ENCODE results near the gene CCDC169.

CCDC169 gene

GRCh38 chr13:36244073-36244472 is 53.5 kb downstream of the CCDC169 start:
- no peak for DNase-seq (ENCODE audit: low read depth, low spot score)

DNA sequence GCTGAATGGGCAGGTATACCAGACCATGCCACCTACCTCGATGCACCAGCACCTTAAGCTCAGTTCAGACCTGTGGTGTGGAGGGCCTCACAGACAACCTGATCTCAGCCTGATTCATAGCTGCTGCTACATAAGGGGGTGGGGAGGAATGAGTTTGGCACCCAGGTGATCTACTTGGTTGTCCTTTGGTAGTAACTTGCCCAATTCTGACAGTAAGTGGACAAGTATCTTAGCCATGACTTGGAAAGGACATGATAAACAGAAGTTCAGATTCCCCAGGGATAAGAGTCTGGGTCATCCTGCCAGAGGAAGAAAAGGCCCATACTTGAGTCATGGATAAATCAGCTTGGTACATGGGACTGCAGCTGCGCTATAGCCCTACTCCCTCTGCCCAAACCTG is 54.9 kb downstream of the CCDC169 start:
- no peak for DNase-seq (ENCODE audit: low read depth, low spot score)

- DNase-seq (ENCODE audit: low read depth, low spot score) = no peak
Observed at GRCh38 chr13:36231236-36231635, 66.4 kb downstream of the CCDC169 start.

DNA sequence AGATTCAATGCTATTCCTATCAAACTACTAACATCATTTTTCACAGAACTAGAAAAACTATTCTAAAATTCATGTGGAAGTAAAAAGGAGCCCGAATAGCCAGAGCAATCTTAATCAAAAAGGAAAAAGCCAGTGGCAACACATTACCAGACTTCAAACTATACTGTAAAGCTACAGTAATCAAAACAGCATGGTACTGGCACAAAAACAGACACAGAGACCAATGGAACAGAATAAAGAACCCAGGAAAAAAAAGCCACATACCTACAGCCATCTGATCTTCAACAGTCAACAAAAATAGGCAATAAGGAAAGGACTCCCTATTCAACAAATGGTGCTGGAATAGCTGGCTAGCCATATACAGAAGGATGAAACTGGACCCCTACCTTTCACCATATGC is 72.9 kb downstream of the CCDC169 start:
- no peak for DNase-seq (ENCODE audit: low read depth, low spot score)

DNA sequence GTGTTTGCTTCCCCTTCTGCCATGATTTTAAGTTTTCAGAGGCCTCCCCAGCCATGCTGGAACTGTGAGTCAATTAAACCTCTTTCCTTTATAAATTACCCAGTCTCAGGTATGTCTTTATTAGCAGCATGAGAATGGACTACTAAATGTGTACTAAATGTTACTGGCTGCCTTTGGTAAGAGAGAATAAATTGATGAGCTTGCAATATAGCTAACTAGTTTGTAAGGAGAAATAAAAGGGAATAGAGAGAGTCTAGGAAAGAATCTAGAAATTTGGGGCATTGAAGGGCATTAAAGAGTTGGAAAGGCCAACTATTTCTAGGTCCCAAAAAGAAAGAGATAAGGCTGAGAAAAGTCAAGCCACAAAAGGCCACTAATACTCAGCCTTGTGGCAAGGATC is 77.7 kb downstream of the CCDC169 start:
- no peak for DNase-seq (ENCODE audit: low read depth, low spot score)

- DNase-seq (ENCODE audit: low read depth, low spot score) = no peak
Observed at GRCh38 chr13:36217456-36217855, 80.2 kb downstream of the CCDC169 start.

- no peak for DNase-seq (ENCODE audit: low read depth, low spot score)
Observed at GRCh38 chr13:36214163-36214921, 83.3 kb downstream of the CCDC169 start, which contains the start of gene SOHLH2. TSS of gene SOHLH2 (minus strand) at chr13:36214556. CDS start at chr13:36214526, 30 bp downstream.

DNA sequence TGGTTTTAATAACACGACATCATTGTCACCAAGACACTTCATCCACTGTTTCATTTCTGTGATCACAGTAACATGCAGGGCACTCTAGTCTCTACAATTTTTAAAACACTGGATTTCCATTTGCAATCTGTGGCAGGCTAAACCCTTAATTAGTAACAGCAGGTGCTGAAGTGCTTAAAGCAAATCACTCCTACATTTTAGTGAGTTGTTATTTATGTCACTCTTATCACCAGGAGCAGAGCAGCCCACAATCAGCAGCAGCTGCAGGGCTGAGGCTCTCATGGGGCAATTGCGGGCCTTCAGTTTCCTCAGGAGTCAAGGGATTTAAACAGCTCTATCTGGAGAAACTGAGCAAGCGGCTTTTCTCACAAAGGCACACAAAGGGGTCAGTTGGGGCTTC is 84.8 kb downstream of the CCDC169 start:
- no peak for DNase-seq (ENCODE audit: low read depth, low spot score)

GRCh38 chr13:36211567-36211966 is 86.0 kb downstream of the CCDC169 start:
- peak; percentile 5 for DNase-seq (ENCODE audit: low read depth, low spot score)

DNA sequence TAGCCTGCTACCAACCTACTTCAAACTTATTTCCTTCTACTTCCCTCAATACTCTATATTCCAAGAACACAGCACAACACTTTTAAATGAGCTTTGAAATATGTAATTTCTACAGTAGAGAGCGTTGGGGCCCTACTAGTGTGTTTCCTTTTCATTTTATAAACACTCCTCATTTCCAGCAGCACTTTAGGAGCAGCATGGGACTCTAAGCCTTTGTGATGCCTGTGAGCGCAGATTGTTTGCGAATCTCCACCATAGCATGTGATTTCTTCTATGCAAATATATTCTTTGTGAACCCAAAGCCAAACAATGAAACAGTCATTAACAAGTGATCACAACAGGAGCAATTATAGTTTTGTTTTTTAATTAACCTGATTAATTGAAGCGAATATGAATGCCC is 86.9 kb downstream of the CCDC169 start:
- no peak for DNase-seq (ENCODE audit: low read depth, low spot score)

DNA sequence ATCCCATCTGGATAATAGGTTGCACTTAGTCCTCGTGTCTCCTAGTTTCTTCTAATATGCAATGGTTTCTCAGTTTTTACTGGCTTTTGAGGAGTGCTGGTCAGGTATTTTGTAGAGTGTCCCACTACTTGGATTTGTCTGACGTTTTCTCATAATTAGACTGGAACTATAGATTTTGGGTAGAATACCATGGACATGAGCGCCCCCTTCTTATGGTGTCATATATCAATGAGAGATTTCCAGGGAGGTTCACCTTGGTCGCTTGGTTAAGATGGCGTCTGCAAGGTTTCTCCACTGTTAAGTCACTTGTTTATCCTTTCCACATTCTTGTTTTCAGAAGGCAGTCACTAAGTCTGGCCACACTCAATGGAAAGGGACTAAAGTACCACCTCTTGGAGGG is 89.9 kb downstream of the CCDC169 start:
- DNase-seq (ENCODE audit: low read depth, low spot score) = no peak

DNA sequence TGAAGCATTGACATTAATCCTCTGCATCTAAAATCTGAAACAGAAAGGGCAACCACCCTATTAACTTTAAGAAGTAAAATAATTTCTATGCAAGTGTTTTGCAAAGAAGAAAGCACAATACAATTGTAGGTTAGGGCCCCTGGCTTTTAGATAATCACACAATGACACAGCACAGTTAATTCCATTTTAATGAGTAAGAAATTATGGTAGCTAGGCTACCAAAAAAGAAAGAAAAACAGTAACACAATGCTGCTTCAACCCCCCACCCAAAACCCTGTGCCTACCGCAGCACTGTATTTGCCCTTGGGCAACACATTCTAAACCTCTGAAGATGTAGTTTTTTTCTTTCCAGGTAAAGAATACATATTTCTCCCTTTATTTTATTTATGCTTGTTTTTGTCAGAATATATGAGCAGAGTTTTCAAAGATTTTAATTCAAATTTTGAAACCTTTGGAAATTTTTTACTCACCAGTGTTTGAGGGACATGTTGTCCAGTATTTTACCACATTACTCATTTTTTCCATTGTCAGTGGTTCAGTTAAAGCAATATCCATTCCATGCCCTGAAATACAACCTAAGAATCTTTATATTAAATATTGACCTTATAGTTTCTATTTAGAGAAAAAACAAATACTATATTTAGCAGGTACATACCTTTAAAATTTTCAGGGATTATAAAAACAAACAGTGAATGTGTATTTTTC is 104.3 kb downstream of the CCDC169 start:
- peak; percentile 77 for DNase-seq (ENCODE audit: low read depth, low spot score)

DNA sequence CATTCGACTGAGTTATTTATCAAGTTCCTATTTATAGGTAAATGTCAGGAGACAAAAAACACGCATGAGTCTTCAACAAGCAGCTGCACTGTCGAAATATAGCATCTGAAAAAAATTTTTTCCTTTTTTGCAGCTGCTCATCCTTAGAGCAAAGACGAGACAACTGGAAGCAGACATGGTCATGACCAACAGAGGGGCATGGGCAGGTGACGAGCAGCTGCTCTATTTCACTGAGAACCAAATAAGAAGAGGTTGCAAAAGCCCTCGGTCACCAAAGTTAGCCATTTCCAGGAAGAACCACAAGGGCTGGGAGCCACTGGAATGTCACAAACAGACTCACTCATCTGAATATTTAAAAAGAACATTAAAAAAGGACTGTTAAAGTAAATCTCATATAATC is 105.4 kb downstream of the CCDC169 start:
- peak; percentile 60 for DNase-seq (ENCODE audit: low read depth, low spot score)

DNA sequence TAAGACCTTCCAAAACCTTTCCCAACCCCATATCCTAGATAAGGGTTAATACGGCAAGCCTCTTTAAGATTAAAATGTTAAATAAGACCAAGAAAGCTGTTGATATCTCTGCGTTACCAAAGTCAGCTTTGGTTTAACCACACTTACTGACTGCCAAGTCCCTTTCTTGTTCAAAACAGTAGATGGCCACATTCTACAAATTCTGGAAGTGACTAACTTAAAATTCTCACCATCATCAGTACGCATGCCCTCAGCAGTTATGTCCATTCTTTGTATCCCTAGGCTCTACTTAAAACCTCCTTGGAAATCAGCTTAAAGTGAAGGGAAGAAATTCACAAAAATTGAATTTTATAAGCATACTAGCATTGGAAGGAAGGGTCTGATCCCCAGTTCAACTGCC is 106.8 kb downstream of the CCDC169 start:
- peak; percentile 82 for DNase-seq (ENCODE audit: low read depth, low spot score)

DNA sequence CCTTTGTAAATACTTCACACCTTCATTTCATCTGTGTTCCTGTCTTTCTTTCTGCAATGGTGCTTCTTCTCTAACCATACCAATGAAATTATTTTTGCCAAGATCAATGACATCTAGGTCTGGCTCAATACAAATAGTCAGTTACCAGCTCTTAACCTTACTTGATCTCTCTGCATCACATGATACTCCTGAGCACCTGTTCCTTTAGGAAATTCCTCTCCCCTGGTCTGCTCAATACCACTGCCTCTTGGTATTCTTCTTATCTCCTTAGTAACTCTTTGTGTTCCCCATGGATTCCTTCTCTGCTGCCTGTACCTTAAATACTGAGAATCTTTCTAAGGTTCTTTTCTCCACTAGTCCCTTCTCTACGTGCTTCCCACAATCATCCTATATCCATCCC is 109.2 kb downstream of the CCDC169 start:
- DNase-seq (ENCODE audit: low read depth, low spot score) = no peak

- no peak for DNase-seq (ENCODE audit: low read depth, low spot score)
Observed at GRCh38 chr13:36183901-36184300, 113.7 kb downstream of the CCDC169 start.
